Stomach (tissue), 9 donors: ENCODE measurements around the gene LEFTY1. TPM values are rescaled to one million over a fixed set of nuclear protein-coding genes. Genes with fewer than 3 reads are reported as not detected.

ENCODE experiments used
- DNase-seq, 2 donors: peaks; one replicate each; pipeline versions ENCODE4 v3.0.0 to v3.0.0-alpha.2; 2013 to 2019
- H3K27ac ChIP-seq, 5 donors: fragments of 200-600 bp in 4 of 5; sonication (generic) in 4 of 5; one replicate each; pipeline ENCODE4 v1.5.1; 2013 to 2019; ENCODE audit warnings: mild to moderate bottlenecking in 1 of 5, moderate library complexity in 1 of 5
- H3K27me3 ChIP-seq, 3 donors: fragments of 200-600 bp; sonication (generic); one replicate each; pipeline ENCODE4 v1.5.1; 2017 to 2019; ENCODE audit warnings: mixed run types in 1 of 3
- H3K36me3 ChIP-seq, 4 donors: fragments of 200-600 bp; sonication (generic); 1 replicate in 3 of 4; 2 replicates in 1 of 4; pipeline ENCODE4 v1.5.1; 2016 to 2019
- H3K4me1 ChIP-seq, 4 donors: fragments of 200-600 bp; sonication (generic); one replicate each; pipeline ENCODE4 v1.5.1; 2016 to 2019
- H3K4me3 ChIP-seq, 4 donors: fragments of 200-600 bp; sonication (generic) in 3 of 4; one replicate each; pipeline ENCODE4 v1.5.1; 2016 to 2019; ENCODE audit warnings: mild to moderate bottlenecking in 1 of 4
- H3K9me3 ChIP-seq, 4 donors: fragments of 200-600 bp; sonication (generic); one replicate each; pipeline ENCODE4 v1.5.1; 2016 to 2019
- CTCF ChIP-seq, 7 experiments: fragments of 450-650 bp in 4 of 7; fragments of 200-600 bp in 3 of 7; sonication (generic) in 3 of 7; IDR thresholded peaks; one replicate each; pipeline ENCODE4 v1.5.1; 2016 to 2019; ENCODE audit warnings: antibody characterized with exemption in 7 of 7, control low read depth in 2 of 7, mild to moderate bottlenecking in 1 of 7
- EP300 ChIP-seq: sonication (generic); formaldehyde crosslinking; IDR thresholded peaks from one replicate; pipeline ENCODE4 v1.6.1; 2017; ENCODE audit warnings: antibody characterized with exemption
- POLR2A ChIP-seq, 4 donors: fragments of 450-650 bp; IDR thresholded peaks; one replicate each; pipeline ENCODE4 v1.6.1; 2016; ENCODE audit warnings: antibody characterized with exemption in 4 of 4, control low read depth in 2 of 4, mild to moderate bottlenecking in 1 of 4, moderate library complexity in 1 of 4
- POLR2AphosphoS5 ChIP-seq, 3 donors: sonication (generic); formaldehyde crosslinking; IDR thresholded peaks; one replicate each; pipeline ENCODE4 v1.6.1; 2016; ENCODE audit warnings: antibody characterized with exemption in 3 of 3
- WGBS, 5 donors: extraction: QIAGEN DNeasy Blood & Tissue Kit in 3 of 5; methylation state at CpG; one replicate each; pipeline versions ENCODE4 v1.1.5 to v1.1.7; 2013 to 2018; 5-methylcytosine and 5-hydroxymethylcytosine counted together
- intact Hi-C: fragments of 100-400 bp; cut with DNase I; formaldehyde crosslinking; loops from one replicate; pipeline ENCODE4 v1.15.1; 2023; ENCODE audit warnings: low total_unique reads
- polyA plus RNA-seq, 3 donors: library from polyadenylated mRNA; stranded (reverse); fragments of 200-250 nt; gene quantifications; one replicate each; pipeline ENCODE4 v1.2.3, GENCODE V29; 2013
- total RNA-seq, 5 donors: library from RNA; depleted of rRNA; stranded (reverse); fragments of >200 nt; gene quantifications; one replicate each; pipeline versions ENCODE4 v1.1.0 to v1.2.3, GENCODE V29; 2014 to 2016
- donor health status: healthy with polysubstance abuse.
- donor health status: Bipolar disorder and iron deficiency.
- donor health status: healthy.

LEFTY1 gene
- total and polyA plus RNA-seq, 8 donors = 0.37 to 499 (median 0.61) TPM; not detected in 3

- TF ChIP-seq POLR2A (IDR thresholded peaks at IDR 0.05) = no peak
- no peak for TF ChIP-seq POLR2AphosphoS5 (IDR thresholded peaks at IDR 0.05)
- no peak for TF ChIP-seq EP300
- TF ChIP-seq CTCF (IDR thresholded peaks at IDR 0.05) = no peak
These were observed 18.0 kb downstream of the LEFTY1 start for GRCh38 chr1:225870911-225871310.

DNA sequence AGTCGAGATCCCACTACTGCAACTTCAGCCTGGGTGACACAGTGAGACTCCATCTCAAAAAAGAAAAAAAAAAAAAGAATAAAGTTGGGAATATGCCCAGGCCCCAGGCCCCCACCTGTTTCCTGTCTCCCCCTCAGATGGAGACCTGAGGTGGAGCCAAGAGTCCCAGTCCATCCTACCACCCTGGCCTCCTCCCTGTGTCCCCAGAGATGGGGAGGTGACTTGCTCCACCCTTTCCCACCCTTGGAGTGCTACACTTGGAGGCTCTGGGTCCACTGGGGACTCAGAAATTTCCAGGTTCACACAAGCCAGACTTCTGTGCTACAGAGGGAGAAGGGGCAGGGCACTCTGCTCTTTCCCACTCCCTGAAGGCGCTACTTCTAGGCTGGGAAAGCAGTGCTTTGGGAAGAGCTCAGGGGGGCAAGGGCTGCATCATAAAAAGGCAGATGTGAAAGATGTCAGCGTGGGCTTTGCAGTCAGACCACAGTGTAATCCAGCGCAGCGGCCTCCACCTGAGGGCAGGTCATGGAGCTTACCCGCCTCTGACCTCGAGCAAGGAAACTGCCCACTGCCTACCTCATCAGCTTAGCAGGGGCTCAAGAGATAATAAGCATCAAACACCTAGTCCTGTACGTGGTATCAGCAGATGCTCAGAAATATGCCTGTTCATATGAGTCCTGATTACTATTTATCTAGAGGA lies 20.2 kb downstream of the LEFTY1 start:
- Histone ChIP-seq H3K27ac (no peak overlapping the region), H3K36me3 (peaks cover 60 to 100% (median 96%) of the 10 kb centered on the region in 4 donors), H3K4me1 (peaks cover 13 to 57% (median 29%) of the 10 kb centered on the region in 4 donors), H3K4me3 (no peak overlapping the region), H3K27me3 (no peaks in the 10 kb centered on the region), H3K9me3 (no peaks in the 10 kb centered on the region)
- 85 to 94% (median 94%) methylated on average over 8 of the region's 8 CpGs for WGBS, 5 donors
- no peak for DNase-seq
- intact Hi-C loops = loop anchor here (10.0 kb wide), 1 partner anchor 84 kb away; no protein-coding TSS in a partner anchor
- TF ChIP-seq EP300 = no peak
- no peak for TF ChIP-seq POLR2AphosphoS5 (IDR thresholded peaks at IDR 0.05)
- TF ChIP-seq CTCF (IDR thresholded peaks at IDR 0.05) = no peak
- TF ChIP-seq POLR2A (IDR thresholded peaks at IDR 0.05) = no peak

More at GRCh38 chr1:225870911-225871310, 18.0 kb downstream of the LEFTY1 start:
- no peak for DNase-seq
- H3K9me3 ChIP-seq = no peaks in the 10 kb centered on the region
- no peak overlapping the region for H3K4me3 ChIP-seq
- intact Hi-C loops = no loop called here
- H3K27me3 ChIP-seq = no peaks in the 10 kb centered on the region
- 40 to 69% (median 52%) methylated on average over 3 of the region's 3 CpGs for WGBS, 5 donors
- peaks cover 57 to 98% (median 96%) of the 10 kb centered on the region in 4 donors for H3K36me3 ChIP-seq
- H3K27ac ChIP-seq = peak overlapping the region in 2 of 5 donors; percentile 13 to 67
- H3K4me1 ChIP-seq = peaks cover 22 to 56% (median 39%) of the 10 kb centered on the region in 4 donors

- DNase-seq = no peak
- intact Hi-C loops = loop anchor here (10.0 kb wide), 1 partner anchor 82 kb away; no protein-coding TSS in a partner anchor
- Histone ChIP-seq H3K9me3 (no peaks in the 10 kb centered on the region), H3K27me3 (no peaks in the 10 kb centered on the region), H3K4me3 (no peak overlapping the region), H3K4me1 (peaks cover 10 to 44% (median 26%) of the 10 kb centered on the region in 4 donors), H3K36me3 (peaks cover 59 to 100% (median 96%) of the 10 kb centered on the region in 4 donors), H3K27ac (peak overlapping the region in 1 of 5 donors; percentile 36)
- TF ChIP-seq POLR2A (IDR thresholded peaks at IDR 0.05) = no peak
- no peak for TF ChIP-seq POLR2AphosphoS5 (IDR thresholded peaks at IDR 0.05)
- TF ChIP-seq EP300 = no peak
- TF ChIP-seq CTCF (IDR thresholded peaks at IDR 0.05) = no peak
- WGBS, 5 donors = 57 to 77% (median 65%) methylated on average over 6 of the region's 6 CpGs
These were observed 22.0 kb downstream of the LEFTY1 start for GRCh38 chr1:225866981-225867380.

GRCh38 chr1:225866061-225866837 lies 22.7 kb downstream of the LEFTY1 start:
- TF ChIP-seq CTCF (IDR thresholded peaks at IDR 0.05) (no peak), POLR2AphosphoS5 (IDR thresholded peaks at IDR 0.05) (no peak), POLR2A (IDR thresholded peaks at IDR 0.05) (no peak), EP300 (no peak)
- Histone ChIP-seq H3K4me1 (peaks cover 6 to 37% (median 21%) of the 10 kb centered on the region in 4 donors), H3K36me3 (peaks cover 66 to 100% (median 96%) of the 10 kb centered on the region in 4 donors), H3K4me3 (no peak overlapping the region), H3K27me3 (no peaks in the 10 kb centered on the region), H3K9me3 (no peaks in the 10 kb centered on the region), H3K27ac (peak overlapping the region in 3 of 5 donors; percentile 6 to 44 (median 34))
- peak in 1 of 2 donors; percentile 57 for DNase-seq
- intact Hi-C loops = loop anchor here (10.0 kb wide), 1 partner anchor 81 kb away; no protein-coding TSS in a partner anchor
- WGBS, 5 donors = 69 to 78% (median 75%) methylated on average over 8 of the region's 8 CpGs
